Measurements from ENCODE around the gene CYP2F1.
"Not testable (repeated sequence)": the region's sequence is repeated elsewhere in the genome, so short reads cannot be mapped to it uniquely, and the experiment has no call there.

The CYP2F1 gene

GRCh38 chr19:41102210-41102609 lies 12.0 kb upstream of the CYP2F1 start:
- H3K18ac ChIP-seq (ENCODE audit: low read length); H3K79me1 ChIP-seq (ENCODE audit: low read length); H3K27me3 ChIP-seq (ENCODE audit: insufficient read depth, low read length, poor library complexity); H3K4ac ChIP-seq (ENCODE audit: low read depth, low read length); H3K4me2 ChIP-seq (ENCODE audit: low read length); H2BK15ac ChIP-seq (replicated peaks; ENCODE audit: low read depth); H3K4me1 ChIP-seq (ENCODE audit: control insufficient read depth, low read depth, low read length); H3K27ac ChIP-seq (ENCODE audit: low read depth, low read length); H2BK5ac ChIP-seq (ENCODE audit: low read length); H3K4me3 ChIP-seq (ENCODE audit: low read length); H4K5ac ChIP-seq (ENCODE audit: low read length); H3K79me2 ChIP-seq (ENCODE audit: control insufficient read depth, insufficient read depth, low read length); H2BK120ac ChIP-seq (ENCODE audit: low read depth, low read length); H3K36me3 ChIP-seq (ENCODE audit: control insufficient read depth, insufficient read depth, low read length); H2AK5ac ChIP-seq (ENCODE audit: low read length); H4K8ac ChIP-seq (ENCODE audit: low read depth, low read length); H3K23ac ChIP-seq (ENCODE audit: low read length); H3K9ac ChIP-seq (ENCODE audit: low read length); DNase-seq; H3K56ac ChIP-seq (ENCODE audit: low read length): not testable (repeated sequence)
- no CpG with 5 or more reads among the region's 1 CpG for WGBS (ENCODE audit: extremely low coverage, insufficient coverage, low lambda C conversion rate)

GRCh38 chr19:41106177-41106576 lies 8.1 kb upstream of the CYP2F1 start:
- no peak overlapping the region for H2BK120ac ChIP-seq (ENCODE audit: low read depth, low read length)
- no peak overlapping the region for H2BK15ac ChIP-seq (replicated peaks; ENCODE audit: low read depth)
- H3K27ac ChIP-seq (ENCODE audit: low read depth, low read length): no peak overlapping the region
- no peak for DNase-seq
- no peak overlapping the region for H2AK5ac ChIP-seq (ENCODE audit: low read length)
- H3K4me1 ChIP-seq (ENCODE audit: control insufficient read depth, low read depth, low read length): no peaks in the 10 kb centered on the region
- no peak overlapping the region for H4K5ac ChIP-seq (ENCODE audit: low read length)
- H3K56ac ChIP-seq (ENCODE audit: low read length): no peak overlapping the region
- no peak overlapping the region for H3K18ac ChIP-seq (ENCODE audit: low read length)
- H3K79me1 ChIP-seq (ENCODE audit: low read length): no peaks in the 10 kb centered on the region
- H3K4me3 ChIP-seq (ENCODE audit: low read length): no peak overlapping the region
- no peaks in the 10 kb centered on the region for H3K27me3 ChIP-seq (ENCODE audit: insufficient read depth, low read length, poor library complexity)
- H3K36me3 ChIP-seq (ENCODE audit: control insufficient read depth, insufficient read depth, low read length): no peaks in the 10 kb centered on the region
- WGBS (ENCODE audit: extremely low coverage, insufficient coverage, low lambda C conversion rate): no CpG with 5 or more reads among the region's 3 CpGs
- no peak overlapping the region for H3K23ac ChIP-seq (ENCODE audit: low read length)
- no peak overlapping the region for H2BK5ac ChIP-seq (ENCODE audit: low read length)
- H3K4me2 ChIP-seq (ENCODE audit: low read length): no peak overlapping the region
- H4K8ac ChIP-seq (ENCODE audit: low read depth, low read length): no peak overlapping the region
- H3K4ac ChIP-seq (ENCODE audit: low read depth, low read length): no peak overlapping the region
- no peak overlapping the region for H3K9ac ChIP-seq (ENCODE audit: low read length)
- H3K79me2 ChIP-seq (ENCODE audit: control insufficient read depth, insufficient read depth, low read length): no peaks in the 10 kb centered on the region

DNA sequence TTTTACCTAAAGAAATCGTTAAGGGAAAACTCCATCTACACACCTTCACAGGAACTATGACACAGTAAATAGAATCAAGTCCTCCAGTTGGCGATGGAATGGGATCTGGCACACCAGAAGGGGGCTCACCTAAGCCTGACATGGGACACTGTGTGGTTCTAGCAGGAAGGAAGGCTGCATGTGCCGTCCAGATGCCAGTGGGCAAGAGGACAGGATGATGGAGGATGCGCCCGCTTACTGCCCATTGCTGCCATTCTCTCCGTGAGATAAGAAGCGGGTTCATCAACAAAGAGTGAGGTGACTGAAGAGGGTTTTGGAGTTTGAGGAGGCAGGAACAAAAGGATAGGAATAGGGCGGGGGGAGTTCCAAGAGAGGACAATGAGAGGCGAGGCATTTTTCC lies 2.9 kb upstream of the CYP2F1 start:
- no peak overlapping the region for H2AK5ac ChIP-seq (ENCODE audit: low read length)
- no peak overlapping the region for H3K4ac ChIP-seq (ENCODE audit: low read depth, low read length)
- H4K5ac ChIP-seq (ENCODE audit: low read length): no peak overlapping the region
- H2BK120ac ChIP-seq (ENCODE audit: low read depth, low read length): no peak overlapping the region
- DNase-seq: no peak
- no peak overlapping the region for H3K4me3 ChIP-seq (ENCODE audit: low read length)
- H3K23ac ChIP-seq (ENCODE audit: low read length): no peak overlapping the region
- H3K79me1 ChIP-seq (ENCODE audit: low read length): no peaks in the 10 kb centered on the region
- no peaks in the 10 kb centered on the region for H3K36me3 ChIP-seq (ENCODE audit: control insufficient read depth, insufficient read depth, low read length)
- H3K56ac ChIP-seq (ENCODE audit: low read length): no peak overlapping the region
- H4K8ac ChIP-seq (ENCODE audit: low read depth, low read length): no peak overlapping the region
- no peaks in the 10 kb centered on the region for H3K4me1 ChIP-seq (ENCODE audit: control insufficient read depth, low read depth, low read length)
- no peak overlapping the region for H3K9ac ChIP-seq (ENCODE audit: low read length)
- no peak overlapping the region for H2BK15ac ChIP-seq (replicated peaks; ENCODE audit: low read depth)
- WGBS (ENCODE audit: extremely low coverage, insufficient coverage, low lambda C conversion rate): no CpG with 5 or more reads among the region's 9 CpGs
- no peaks in the 10 kb centered on the region for H3K79me2 ChIP-seq (ENCODE audit: control insufficient read depth, insufficient read depth, low read length)
- H3K18ac ChIP-seq (ENCODE audit: low read length): no peak overlapping the region
- no peaks in the 10 kb centered on the region for H3K27me3 ChIP-seq (ENCODE audit: insufficient read depth, low read length, poor library complexity)
- H3K27ac ChIP-seq (ENCODE audit: low read depth, low read length): no peak overlapping the region
- no peak overlapping the region for H3K4me2 ChIP-seq (ENCODE audit: low read length)
- no peak overlapping the region for H2BK5ac ChIP-seq (ENCODE audit: low read length)

GRCh38 chr19:41111750-41112295 lies 2.4 kb upstream of the CYP2F1 start:
- Histone ChIP-seq H3K18ac (ENCODE audit: low read length) (no peak overlapping the region), H3K4me2 (ENCODE audit: low read length) (no peak overlapping the region), H2AK5ac (ENCODE audit: low read length) (no peak overlapping the region), H3K4me3 (ENCODE audit: low read length) (no peak overlapping the region), H3K4me1 (ENCODE audit: control insufficient read depth, low read depth, low read length) (no peaks in the 10 kb centered on the region), H3K36me3 (ENCODE audit: control insufficient read depth, insufficient read depth, low read length) (no peaks in the 10 kb centered on the region), H2BK120ac (ENCODE audit: low read depth, low read length) (no peak overlapping the region), H2BK5ac (ENCODE audit: low read length) (no peak overlapping the region), H3K56ac (ENCODE audit: low read length) (no peak overlapping the region), H2BK15ac (replicated peaks; ENCODE audit: low read depth) (no peak overlapping the region), H3K27me3 (ENCODE audit: insufficient read depth, low read length, poor library complexity) (no peaks in the 10 kb centered on the region), H3K79me1 (ENCODE audit: low read length) (no peaks in the 10 kb centered on the region), H3K23ac (ENCODE audit: low read length) (no peak overlapping the region), H3K27ac (ENCODE audit: low read depth, low read length) (no peak overlapping the region), H4K5ac (ENCODE audit: low read length) (no peak overlapping the region), H4K8ac (ENCODE audit: low read depth, low read length) (no peak overlapping the region), H3K9ac (ENCODE audit: low read length) (no peak overlapping the region), H3K4ac (ENCODE audit: low read depth, low read length) (no peak overlapping the region), H3K79me2 (ENCODE audit: control insufficient read depth, insufficient read depth, low read length) (no peaks in the 10 kb centered on the region)
- no CpG with 5 or more reads among the region's 5 CpGs for WGBS (ENCODE audit: extremely low coverage, insufficient coverage, low lambda C conversion rate)
- DNase-seq: no peak

DNA sequence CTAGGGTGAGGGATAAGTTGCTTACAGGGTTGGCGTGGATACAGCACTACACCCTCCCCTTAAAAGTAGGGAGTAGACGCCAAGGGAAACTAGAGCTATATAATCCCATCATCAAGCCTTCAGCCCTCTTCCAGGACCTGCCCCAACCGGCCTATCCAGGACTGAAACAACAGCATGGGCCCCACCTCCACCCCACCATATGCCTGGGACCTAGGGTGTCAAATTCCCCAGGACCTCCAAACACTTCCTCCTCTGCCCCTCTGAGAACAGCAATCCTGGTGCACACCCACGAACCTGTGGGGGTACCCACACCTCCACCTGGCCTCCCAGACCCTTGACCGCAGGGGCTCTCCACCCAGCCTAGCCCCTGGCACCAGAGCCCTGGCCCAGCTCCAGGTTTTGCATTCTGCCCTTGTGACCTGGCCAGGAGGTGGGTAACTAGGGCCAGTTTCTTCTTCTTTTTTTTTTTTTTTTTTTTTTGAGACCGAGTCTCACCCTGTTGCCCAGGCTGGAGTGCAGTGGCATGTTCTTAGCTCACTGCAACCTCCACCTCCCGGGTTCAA lies 1.4 kb upstream of the CYP2F1 start:
- no peak overlapping the region for H3K23ac ChIP-seq (ENCODE audit: low read length)
- no peaks in the 10 kb centered on the region for H3K36me3 ChIP-seq (ENCODE audit: control insufficient read depth, insufficient read depth, low read length)
- no CpG with 5 or more reads among the region's 7 CpGs for WGBS (ENCODE audit: extremely low coverage, insufficient coverage, low lambda C conversion rate)
- no peak for DNase-seq
- no peaks in the 10 kb centered on the region for H3K27me3 ChIP-seq (ENCODE audit: insufficient read depth, low read length, poor library complexity)
- no peaks in the 10 kb centered on the region for H3K4me1 ChIP-seq (ENCODE audit: control insufficient read depth, low read depth, low read length)
- H2BK15ac ChIP-seq (replicated peaks; ENCODE audit: low read depth): no peak overlapping the region
- H3K27ac ChIP-seq (ENCODE audit: low read depth, low read length): no peak overlapping the region
- H2AK5ac ChIP-seq (ENCODE audit: low read length): no peak overlapping the region
- H3K56ac ChIP-seq (ENCODE audit: low read length): no peak overlapping the region
- no peak overlapping the region for H3K4ac ChIP-seq (ENCODE audit: low read depth, low read length)
- no peak overlapping the region for H4K5ac ChIP-seq (ENCODE audit: low read length)
- H3K4me2 ChIP-seq (ENCODE audit: low read length): no peak overlapping the region
- H4K8ac ChIP-seq (ENCODE audit: low read depth, low read length): no peak overlapping the region
- H2BK5ac ChIP-seq (ENCODE audit: low read length): no peak overlapping the region
- no peaks in the 10 kb centered on the region for H3K79me1 ChIP-seq (ENCODE audit: low read length)
- no peak overlapping the region for H3K9ac ChIP-seq (ENCODE audit: low read length)
- H3K79me2 ChIP-seq (ENCODE audit: control insufficient read depth, insufficient read depth, low read length): no peaks in the 10 kb centered on the region
- H2BK120ac ChIP-seq (ENCODE audit: low read depth, low read length): no peak overlapping the region
- no peak overlapping the region for H3K4me3 ChIP-seq (ENCODE audit: low read length)
- no peak overlapping the region for H3K18ac ChIP-seq (ENCODE audit: low read length)

GRCh38 chr19:41116261-41116660 lies 2.0 kb downstream of the CYP2F1 start:
- Histone ChIP-seq H3K23ac (ENCODE audit: low read length) (no peak overlapping the region), H3K79me2 (ENCODE audit: control insufficient read depth, insufficient read depth, low read length) (no peaks in the 10 kb centered on the region), H3K56ac (ENCODE audit: low read length) (no peak overlapping the region), H3K4ac (ENCODE audit: low read depth, low read length) (no peak overlapping the region), H3K9ac (ENCODE audit: low read length) (no peak overlapping the region), H3K36me3 (ENCODE audit: control insufficient read depth, insufficient read depth, low read length) (no peaks in the 10 kb centered on the region), H3K4me2 (ENCODE audit: low read length) (no peak overlapping the region), H3K27ac (ENCODE audit: low read depth, low read length) (no peak overlapping the region), H3K79me1 (ENCODE audit: low read length) (no peaks in the 10 kb centered on the region), H2BK120ac (ENCODE audit: low read depth, low read length) (no peak overlapping the region), H2AK5ac (ENCODE audit: low read length) (no peak overlapping the region), H4K8ac (ENCODE audit: low read depth, low read length) (no peak overlapping the region), H3K18ac (ENCODE audit: low read length) (no peak overlapping the region), H3K4me3 (ENCODE audit: low read length) (no peak overlapping the region), H2BK15ac (replicated peaks; ENCODE audit: low read depth) (no peak overlapping the region), H2BK5ac (ENCODE audit: low read length) (no peak overlapping the region), H3K27me3 (ENCODE audit: insufficient read depth, low read length, poor library complexity) (no peaks in the 10 kb centered on the region), H3K4me1 (ENCODE audit: control insufficient read depth, low read depth, low read length) (no peaks in the 10 kb centered on the region), H4K5ac (ENCODE audit: low read length) (no peak overlapping the region)
- DNase-seq: no peak
- WGBS (ENCODE audit: extremely low coverage, insufficient coverage, low lambda C conversion rate): no CpG with 5 or more reads among the region's 8 CpGs
